ENCODE results near the gene ZNRF2. TPM values are rescaled to one million over a fixed set of nuclear protein-coding genes. Genes with fewer than 3 reads are reported as not detected.
"Not testable (repeated sequence)": the region's sequence is repeated elsewhere in the genome, so short reads cannot be mapped to it uniquely, and the experiment has no call there.

The ZNRF2 gene
- total RNA-seq, 1 experiment from 2014 or later, result 25.8 TPM

DNA sequence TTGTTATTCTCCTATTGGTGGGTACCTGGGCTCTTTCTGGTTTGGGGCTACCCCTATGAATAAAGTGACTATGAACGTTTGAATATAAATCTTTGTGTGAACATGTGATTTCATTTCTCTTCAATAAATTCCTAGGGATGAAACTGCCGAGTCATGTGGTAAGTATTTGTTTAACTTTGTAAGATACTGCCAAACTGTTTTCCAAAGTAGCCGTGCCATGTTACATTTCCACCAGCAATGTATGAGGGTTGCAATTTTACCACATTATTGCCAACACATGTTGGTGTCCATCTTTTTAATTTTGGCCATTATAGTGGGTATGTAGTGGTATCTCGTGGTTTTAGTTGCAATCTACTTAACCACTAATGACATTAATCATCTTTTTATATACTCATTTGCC is 94.7 kb downstream of the ZNRF2 start:
- DNase-seq, result no peak
- peaks cover 17% of the 10 kb centered on the region for H3K4me1 Mint-ChIP-seq (ENCODE audit: low read depth, unreplicated experiment)
- intact Hi-C loops (cut with micrococcal nuclease; ENCODE audit: unreplicated experiment), result no loop called here
- TF ChIP-seq, protein P1, sequence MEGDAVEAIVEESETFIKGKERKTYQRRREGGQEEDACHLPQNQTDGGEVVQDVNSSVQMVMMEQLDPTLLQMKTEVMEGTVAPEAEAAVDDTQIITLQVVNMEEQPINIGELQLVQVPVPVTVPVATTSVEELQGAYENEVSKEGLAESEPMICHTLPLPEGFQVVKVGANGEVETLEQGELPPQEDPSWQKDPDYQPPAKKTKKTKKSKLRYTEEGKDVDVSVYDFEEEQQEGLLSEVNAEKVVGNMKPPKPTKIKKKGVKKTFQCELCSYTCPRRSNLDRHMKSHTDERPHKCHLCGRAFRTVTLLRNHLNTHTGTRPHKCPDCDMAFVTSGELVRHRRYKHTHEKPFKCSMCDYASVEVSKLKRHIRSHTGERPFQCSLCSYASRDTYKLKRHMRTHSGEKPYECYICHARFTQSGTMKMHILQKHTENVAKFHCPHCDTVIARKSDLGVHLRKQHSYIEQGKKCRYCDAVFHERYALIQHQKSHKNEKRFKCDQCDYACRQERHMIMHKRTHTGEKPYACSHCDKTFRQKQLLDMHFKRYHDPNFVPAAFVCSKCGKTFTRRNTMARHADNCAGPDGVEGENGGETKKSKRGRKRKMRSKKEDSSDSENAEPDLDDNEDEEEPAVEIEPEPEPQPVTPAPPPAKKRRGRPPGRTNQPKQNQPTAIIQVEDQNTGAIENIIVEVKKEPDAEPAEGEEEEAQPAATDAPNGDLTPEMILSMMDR (IDR thresholded peaks at IDR 0.05; ENCODE audit: unreplicated experiment), result no peak
- no peaks in the 10 kb centered on the region for H3K27me3 Mint-ChIP-seq (ENCODE audit: unreplicated experiment)
- peaks cover 5% of the 10 kb centered on the region for H3K9me3 Mint-ChIP-seq (ENCODE audit: low read depth, unreplicated experiment)
- H3K4me3 Mint-ChIP-seq (ENCODE audit: low read depth, unreplicated experiment), result no peak overlapping the region
- no TSS peak for BruUV-seq (replicated peaks)
- CTCF ChIA-PET, result interaction anchor here (1.6 kb wide), 1 partner anchor 17 kb away, joined by 5 read pairs; no protein-coding TSS in a partner anchor
- H3K27ac Mint-ChIP-seq (ENCODE audit: unreplicated experiment), result no peak overlapping the region
- no peaks in the 10 kb centered on the region for H3K36me3 Mint-ChIP-seq (ENCODE audit: insufficient read depth, unreplicated experiment)

DNA sequence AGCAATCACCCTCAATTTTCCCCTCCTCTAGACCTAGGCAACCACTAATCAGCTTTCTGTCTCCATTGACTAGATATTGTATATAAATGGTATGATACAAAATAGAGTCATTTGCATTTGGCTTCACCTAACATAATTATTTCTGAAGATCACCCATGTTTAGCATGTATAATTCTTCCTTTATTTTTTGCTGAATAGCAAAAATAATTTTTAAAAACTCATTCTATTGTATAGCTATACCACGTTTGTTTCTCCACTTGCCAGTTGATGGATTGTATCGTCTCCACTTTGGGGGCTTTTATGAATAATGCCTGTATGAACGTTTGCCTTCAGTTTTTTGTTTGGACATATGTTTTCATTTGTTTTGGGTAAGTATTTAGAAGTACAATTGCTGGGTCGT is 95.3 kb downstream of the ZNRF2 start:
- Mint-ChIP-seq H3K4me1 (ENCODE audit: low read depth, unreplicated experiment) (peaks cover 17% of the 10 kb centered on the region), H3K27ac (ENCODE audit: unreplicated experiment) (no peak overlapping the region), H3K9me3 (ENCODE audit: low read depth, unreplicated experiment) (peaks cover 5% of the 10 kb centered on the region), H3K27me3 (ENCODE audit: unreplicated experiment) (no peaks in the 10 kb centered on the region), H3K4me3 (ENCODE audit: low read depth, unreplicated experiment) (no peak overlapping the region), H3K36me3 (ENCODE audit: insufficient read depth, unreplicated experiment) (no peaks in the 10 kb centered on the region)
- no peak for DNase-seq
- intact Hi-C loops (cut with micrococcal nuclease; ENCODE audit: unreplicated experiment), result no loop called here
- no TSS peak for BruUV-seq (replicated peaks)
- CTCF ChIA-PET, result interaction anchor here (0.7 to 1.6 kb wide), 2 partner anchors 15 to 17 kb away, joined by 5 read pairs; no protein-coding TSS in a partner anchor
- TF ChIP-seq, protein P1 (IDR thresholded peaks at IDR 0.05; ENCODE audit: unreplicated experiment), result no peak

DNA sequence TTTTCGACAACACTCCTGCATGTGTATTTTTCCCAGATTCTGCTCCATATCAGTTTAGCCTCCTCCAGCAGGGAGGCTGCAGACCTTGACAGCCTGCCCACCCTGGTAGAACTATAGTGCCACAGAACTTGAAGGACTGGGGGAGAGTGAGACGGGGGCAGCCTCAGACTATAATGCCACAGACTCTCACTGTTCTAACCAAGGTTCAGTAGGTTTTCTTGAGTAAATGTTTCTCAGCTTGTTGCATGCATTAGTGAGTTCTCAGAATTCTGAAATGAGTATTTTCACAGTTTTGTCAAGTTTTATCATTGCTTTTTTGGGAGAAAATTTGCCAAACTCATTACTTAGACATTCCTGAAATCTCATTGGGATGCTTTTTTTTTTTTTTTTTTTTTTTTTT is 95.9 kb downstream of the ZNRF2 start:
- DNase-seq, result no peak
- Mint-ChIP-seq H3K4me1 (ENCODE audit: low read depth, unreplicated experiment) (peaks cover 17% of the 10 kb centered on the region), H3K4me3 (ENCODE audit: low read depth, unreplicated experiment) (no peak overlapping the region), H3K36me3 (ENCODE audit: insufficient read depth, unreplicated experiment) (no peaks in the 10 kb centered on the region), H3K27me3 (ENCODE audit: unreplicated experiment) (no peaks in the 10 kb centered on the region), H3K9me3 (ENCODE audit: low read depth, unreplicated experiment) (peaks cover 5% of the 10 kb centered on the region), H3K27ac (ENCODE audit: unreplicated experiment) (no peak overlapping the region)
- BruUV-seq (replicated peaks), result no TSS peak
- CTCF ChIA-PET, result interaction anchor here (0.7 to 1.6 kb wide), 2 partner anchors 14 to 16 kb away, joined by 5 read pairs; no protein-coding TSS in a partner anchor
- intact Hi-C loops (cut with micrococcal nuclease; ENCODE audit: unreplicated experiment), result no loop called here
- TF ChIP-seq, protein P1 (IDR thresholded peaks at IDR 0.05; ENCODE audit: unreplicated experiment), result no peak

DNA sequence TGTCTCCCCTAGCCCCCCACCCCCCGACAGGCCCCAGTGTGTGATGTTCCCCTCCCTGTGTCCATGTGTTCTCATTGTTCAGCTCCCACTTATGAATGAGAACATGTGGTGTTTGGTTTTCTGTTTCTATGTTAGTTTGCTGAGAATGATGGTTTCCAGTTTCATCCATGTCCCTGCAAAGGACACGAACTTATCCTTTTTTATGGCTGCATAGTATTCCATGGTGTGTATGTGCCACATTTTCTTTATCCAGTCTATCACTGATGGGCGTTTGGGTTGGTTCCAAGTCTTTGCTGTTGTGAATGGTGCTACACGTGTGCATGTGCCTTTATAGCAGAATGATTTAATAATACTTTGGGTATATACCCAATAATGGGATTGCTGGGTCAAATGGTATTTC is 96.4 kb downstream of the ZNRF2 start:
- intact Hi-C loops (cut with micrococcal nuclease; ENCODE audit: unreplicated experiment); H3K27me3 Mint-ChIP-seq (ENCODE audit: unreplicated experiment); H3K4me3 Mint-ChIP-seq (ENCODE audit: low read depth, unreplicated experiment); DNase-seq; H3K9me3 Mint-ChIP-seq (ENCODE audit: low read depth, unreplicated experiment); H3K27ac Mint-ChIP-seq (ENCODE audit: unreplicated experiment); H3K36me3 Mint-ChIP-seq (ENCODE audit: insufficient read depth, unreplicated experiment); BruUV-seq (replicated peaks): not testable (repeated sequence)
- H3K4me1 Mint-ChIP-seq (ENCODE audit: low read depth, unreplicated experiment), result peaks cover 17% of the 10 kb centered on the region
- CTCF ChIA-PET, result interaction anchor here (1.6 kb wide), 1 partner anchor 16 kb away, joined by 5 read pairs; no protein-coding TSS in a partner anchor

DNA sequence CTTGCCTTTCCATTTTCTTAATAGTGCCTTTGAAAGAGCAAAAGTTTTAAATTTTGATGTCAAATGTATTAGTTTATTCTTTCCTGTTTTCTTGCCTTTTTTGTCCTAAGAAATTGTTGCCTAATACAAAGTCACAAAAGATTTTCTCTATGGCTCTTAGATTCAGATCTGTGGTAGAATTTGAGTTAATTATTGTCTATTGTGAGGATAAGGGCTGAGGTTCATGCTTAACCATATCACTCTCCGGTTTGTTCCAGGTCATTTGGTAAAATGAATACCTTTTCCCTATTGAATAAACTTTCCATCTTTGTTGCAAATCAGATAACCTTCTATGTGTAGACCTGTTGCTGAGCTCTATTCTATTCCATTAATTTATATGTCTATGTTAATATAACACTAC is 98.2 kb downstream of the ZNRF2 start:
- no peaks in the 10 kb centered on the region for H3K36me3 Mint-ChIP-seq (ENCODE audit: insufficient read depth, unreplicated experiment)
- H3K9me3 Mint-ChIP-seq (ENCODE audit: low read depth, unreplicated experiment), result peaks cover 5% of the 10 kb centered on the region
- H3K27ac Mint-ChIP-seq (ENCODE audit: unreplicated experiment), result no peak overlapping the region
- DNase-seq, result no peak
- TF ChIP-seq, protein P1 (IDR thresholded peaks at IDR 0.05; ENCODE audit: unreplicated experiment), result no peak
- H3K4me1 Mint-ChIP-seq (ENCODE audit: low read depth, unreplicated experiment), result peaks cover 17% of the 10 kb centered on the region
- no TSS peak for BruUV-seq (replicated peaks)
- CTCF ChIA-PET, result no interaction called here
- intact Hi-C loops (cut with micrococcal nuclease; ENCODE audit: unreplicated experiment), result no loop called here
- no peaks in the 10 kb centered on the region for H3K27me3 Mint-ChIP-seq (ENCODE audit: unreplicated experiment)
- H3K4me3 Mint-ChIP-seq (ENCODE audit: low read depth, unreplicated experiment), result no peak overlapping the region

All from Calu3 (cell line).